Nephron progenitor cell (in vitro differentiated cells): ENCODE data around the gene IDH2.

ENCODE experiments used
- DNase-seq: peaks from one replicate; pipeline ENCODE4 v3.0.0; 2021
- H3K27ac Mint-ChIP-seq: 2 replicates; pipeline ENCODE4 v1.8.0; 2021; ENCODE audit warnings: mild to moderate bottlenecking, moderate library complexity, mixed read lengths
- H3K27me3 Mint-ChIP-seq: 2 replicates; pipeline ENCODE4 v1.8.0; 2021; ENCODE audit warnings: mild to moderate bottlenecking, low read depth, mixed read lengths; ENCODE audit not compliant: poor library complexity
- H3K36me3 Mint-ChIP-seq: 2 replicates; pipeline ENCODE4 v1.8.0; 2021; ENCODE audit warnings: low read depth, mixed read lengths
- H3K4me1 Mint-ChIP-seq: 2 replicates; pipeline ENCODE4 v1.8.0; 2021; ENCODE audit warnings: mixed read lengths
- H3K4me3 Mint-ChIP-seq: 2 replicates; pipeline ENCODE4 v1.8.0; 2021; ENCODE audit warnings: mild to moderate bottlenecking, moderate library complexity, mixed read lengths
- H3K9me3 Mint-ChIP-seq: 2 replicates; pipeline ENCODE4 v1.8.0; 2021; ENCODE audit warnings: mild to moderate bottlenecking, moderate library complexity, mixed read lengths
- CTCF ChIP-seq: fragments of 200-600 bp; sonication (generic); IDR thresholded peaks from 2 replicates; pipeline ENCODE4 v1.5.0; 2021; ENCODE audit warnings: antibody characterized with exemption

The IDH2 gene

GRCh38 chr15:90063770-90064247 lies 38.5 kb downstream of the IDH2 start:
- no peak for TF ChIP-seq CTCF

GRCh38 chr15:90062973-90063769 lies 39.1 kb downstream of the IDH2 start:
- Mint-ChIP-seq H3K27ac (peak overlapping the region; percentile 93), H3K4me3 (peak overlapping the region; percentile 37), H3K4me1 (peaks cover 68% of the 10 kb centered on the region), H3K9me3 (no peaks in the 10 kb centered on the region), H3K36me3 (peaks cover under 1% of the 10 kb centered on the region), H3K27me3 (no peaks in the 10 kb centered on the region)
- no peak for DNase-seq
- no peak for TF ChIP-seq CTCF

More at GRCh38 chr15:90063770-90064247, 38.5 kb downstream of the IDH2 start:
- no peak for DNase-seq
- Mint-ChIP-seq H3K9me3 (no peaks in the 10 kb centered on the region), H3K36me3 (no peaks in the 10 kb centered on the region), H3K27ac (peak overlapping the region; percentile 93), H3K27me3 (no peaks in the 10 kb centered on the region), H3K4me3 (no peak overlapping the region), H3K4me1 (peaks cover 61% of the 10 kb centered on the region)

GRCh38 chr15:90062462-90062932 lies 39.8 kb downstream of the IDH2 start:
- Mint-ChIP-seq H3K4me1 (peaks cover 70% of the 10 kb centered on the region), H3K4me3 (peak overlapping the region; percentile 37)

GRCh38 chr15:90062023-90062442 lies 40.2 kb downstream of the IDH2 start:
- TF ChIP-seq CTCF: no peak
- DNase-seq: peak; percentile 60
- H3K27me3 Mint-ChIP-seq: no peaks in the 10 kb centered on the region
- peak overlapping the region; percentile 11 for H3K4me3 Mint-ChIP-seq
- peaks cover 70% of the 10 kb centered on the region for H3K4me1 Mint-ChIP-seq
- peak overlapping the region; percentile 74 for H3K27ac Mint-ChIP-seq
- H3K36me3 Mint-ChIP-seq: peaks cover 4% of the 10 kb centered on the region
- H3K9me3 Mint-ChIP-seq: no peaks in the 10 kb centered on the region

More at GRCh38 chr15:90062462-90062932, 39.8 kb downstream of the IDH2 start:
- no peak for TF ChIP-seq CTCF
- no peaks in the 10 kb centered on the region for H3K27me3 Mint-ChIP-seq
- peak overlapping the region; percentile 93 for H3K27ac Mint-ChIP-seq
- no peak for DNase-seq
- H3K9me3 Mint-ChIP-seq: no peaks in the 10 kb centered on the region
- peaks cover 4% of the 10 kb centered on the region for H3K36me3 Mint-ChIP-seq

GRCh38 chr15:90060797-90061196 lies 41.5 kb downstream of the IDH2 start:
- Mint-ChIP-seq H3K27ac (no peak overlapping the region), H3K36me3 (peaks cover 4% of the 10 kb centered on the region), H3K4me3 (no peak overlapping the region), H3K27me3 (no peaks in the 10 kb centered on the region), H3K4me1 (peaks cover 70% of the 10 kb centered on the region), H3K9me3 (no peaks in the 10 kb centered on the region)
- TF ChIP-seq CTCF: no peak
- DNase-seq: no peak
